GM23248 (cell line): ENCODE results near the gene HDAC8.

Experiments
- EZH2 ChIP-seq: fragments of 200-600 bp; sonication (generic); IDR thresholded peaks from 2 replicates; pipeline ENCODE4 v1.6.1; 2018; ENCODE audit warnings: antibody characterized with exemption, mild to moderate bottlenecking; ENCODE audit not compliant: insufficient read depth, poor library complexity, severe bottlenecking
- EZH2phosphoT487 ChIP-seq: fragments of 200-600 bp; sonication (generic); IDR thresholded peaks from 2 replicates; pipeline ENCODE4 v1.6.1; 2018; ENCODE audit warnings: antibody characterized with exemption, moderate library complexity, mild to moderate bottlenecking, low read depth; ENCODE audit not compliant: insufficient read depth

- no peak for TF ChIP-seq EZH2
- TF ChIP-seq EZH2phosphoT487 = no peak
These were observed 260.2 kb downstream of the HDAC8 start for GRCh38 chrX:72312311-72312940.
